Fibroblast of villous mesenchyme (primary cell): ENCODE results near the gene KCNV2. TPM values are rescaled to one million over a fixed set of nuclear protein-coding genes. Genes with fewer than 3 reads are reported as not detected.
A peak's percentile ranks its signal among the peaks of the same experiment; 100 is the strongest.

ENCODE experiments used
- DNase-seq: peaks from one replicate; pipeline ENCODE4 v3.0.0-alpha.2; 2010; ENCODE audit warnings: low read depth
- H3K4me3 ChIP-seq: 2 replicates; pipeline ENCODE4 v1.5.1; 2011; ENCODE audit warnings: low read depth, mild to moderate bottlenecking, low read length
- CTCF ChIP-seq: IDR thresholded peaks from 2 replicates; pipeline ENCODE4 v1.5.1; 2012; ENCODE audit warnings: low read depth, mild to moderate bottlenecking, low read length; ENCODE audit not compliant: insufficient read depth
- total RNA-seq: library from RNA; depleted of rRNA; stranded (reverse); fragments of >200 nt; gene quantifications from 2 replicates; pipeline ENCODE4 v1.2.3, GENCODE V29; 2012

The KCNV2 gene
- total RNA-seq, 1 donor = not detected

- DNase-seq = no peak
- no peak for TF ChIP-seq CTCF
- H3K4me3 ChIP-seq = no peak overlapping the region
Measured at GRCh38 chr9:2725898-2726649, 8.8 kb downstream of the KCNV2 start.

GRCh38 chr9:2726650-2727340 is 9.5 kb downstream of the KCNV2 start:
- H3K4me3 ChIP-seq = no peak overlapping the region
- DNase-seq = no peak
- TF ChIP-seq CTCF = no peak

- no peak for DNase-seq
- H3K4me3 ChIP-seq = no peak overlapping the region
- TF ChIP-seq CTCF = no peak
Measured at GRCh38 chr9:2727374-2727773, 10.1 kb downstream of the KCNV2 start.

GRCh38 chr9:2727966-2728613 is 10.8 kb downstream of the KCNV2 start:
- peak; percentile 84 for DNase-seq
- H3K4me3 ChIP-seq = no peak overlapping the region
- peak; percentile 80 for TF ChIP-seq CTCF

- no peak overlapping the region for H3K4me3 ChIP-seq
- no peak for TF ChIP-seq CTCF
- DNase-seq = no peak
Measured at GRCh38 chr9:2729003-2729402, 11.7 kb downstream of the KCNV2 start.

GRCh38 chr9:2729721-2730120 is 12.4 kb downstream of the KCNV2 start:
- no peak for TF ChIP-seq CTCF
- H3K4me3 ChIP-seq = no peak overlapping the region
- DNase-seq = no peak
